Measurements from ENCODE around the gene CAPN2.

DNA sequence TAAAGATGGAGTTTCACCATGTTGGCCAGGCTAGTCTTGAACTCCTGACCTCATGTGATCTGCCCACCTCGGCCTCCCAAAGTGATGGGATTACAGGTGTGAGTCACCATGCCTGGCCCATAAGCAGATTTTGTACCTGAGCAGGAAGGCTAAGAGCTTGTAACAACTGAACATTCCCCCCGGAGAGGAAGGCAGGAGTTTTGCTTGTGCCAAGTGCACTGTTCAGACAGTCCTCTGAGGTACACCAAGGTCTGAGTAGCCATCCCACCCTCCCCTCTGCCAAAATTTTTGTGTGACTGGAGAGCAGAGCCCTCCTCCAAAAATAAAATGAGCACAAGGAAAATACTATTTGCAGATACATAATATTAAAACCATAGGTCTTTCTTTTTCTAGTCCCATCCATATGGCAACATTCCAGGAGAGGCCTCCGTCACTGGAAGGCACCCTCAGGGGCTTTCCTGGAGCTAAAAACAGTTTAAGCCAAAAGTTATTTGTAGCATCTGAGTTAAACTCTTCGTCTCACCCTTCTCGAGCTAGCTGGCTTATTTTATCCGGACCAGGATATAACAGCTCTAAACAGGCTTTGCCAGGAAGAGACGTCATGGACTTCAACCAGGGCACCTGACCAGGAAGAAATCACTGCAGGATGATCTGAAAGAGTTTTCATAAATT is 27.2 kb downstream of the CAPN2 start:
- no peak for TF ChIP-seq POLR2A (IDR thresholded peaks at IDR 0.05)
- TF ChIP-seq, protein P1, sequence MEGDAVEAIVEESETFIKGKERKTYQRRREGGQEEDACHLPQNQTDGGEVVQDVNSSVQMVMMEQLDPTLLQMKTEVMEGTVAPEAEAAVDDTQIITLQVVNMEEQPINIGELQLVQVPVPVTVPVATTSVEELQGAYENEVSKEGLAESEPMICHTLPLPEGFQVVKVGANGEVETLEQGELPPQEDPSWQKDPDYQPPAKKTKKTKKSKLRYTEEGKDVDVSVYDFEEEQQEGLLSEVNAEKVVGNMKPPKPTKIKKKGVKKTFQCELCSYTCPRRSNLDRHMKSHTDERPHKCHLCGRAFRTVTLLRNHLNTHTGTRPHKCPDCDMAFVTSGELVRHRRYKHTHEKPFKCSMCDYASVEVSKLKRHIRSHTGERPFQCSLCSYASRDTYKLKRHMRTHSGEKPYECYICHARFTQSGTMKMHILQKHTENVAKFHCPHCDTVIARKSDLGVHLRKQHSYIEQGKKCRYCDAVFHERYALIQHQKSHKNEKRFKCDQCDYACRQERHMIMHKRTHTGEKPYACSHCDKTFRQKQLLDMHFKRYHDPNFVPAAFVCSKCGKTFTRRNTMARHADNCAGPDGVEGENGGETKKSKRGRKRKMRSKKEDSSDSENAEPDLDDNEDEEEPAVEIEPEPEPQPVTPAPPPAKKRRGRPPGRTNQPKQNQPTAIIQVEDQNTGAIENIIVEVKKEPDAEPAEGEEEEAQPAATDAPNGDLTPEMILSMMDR (IDR thresholded peaks at IDR 0.05 in 8 of 11, conservative IDR thresholded peaks at IDR 0.05 in 3 of 11): no peak

Measured in spleen (tissue), 7 donors.